Activated naive CD4-positive, alpha-beta T cell treated with Interleukin-2 at 50 U/mL for 16 hours (primary cell): ENCODE data around the gene PLP1.
A peak's percentile ranks its signal among the peaks of the same experiment; 100 is the strongest.

Source experiments
- DNase-seq: peaks from one replicate; pipeline ENCODE4 v3.0.0-alpha.2; 2020

PLP1 gene

DNA sequence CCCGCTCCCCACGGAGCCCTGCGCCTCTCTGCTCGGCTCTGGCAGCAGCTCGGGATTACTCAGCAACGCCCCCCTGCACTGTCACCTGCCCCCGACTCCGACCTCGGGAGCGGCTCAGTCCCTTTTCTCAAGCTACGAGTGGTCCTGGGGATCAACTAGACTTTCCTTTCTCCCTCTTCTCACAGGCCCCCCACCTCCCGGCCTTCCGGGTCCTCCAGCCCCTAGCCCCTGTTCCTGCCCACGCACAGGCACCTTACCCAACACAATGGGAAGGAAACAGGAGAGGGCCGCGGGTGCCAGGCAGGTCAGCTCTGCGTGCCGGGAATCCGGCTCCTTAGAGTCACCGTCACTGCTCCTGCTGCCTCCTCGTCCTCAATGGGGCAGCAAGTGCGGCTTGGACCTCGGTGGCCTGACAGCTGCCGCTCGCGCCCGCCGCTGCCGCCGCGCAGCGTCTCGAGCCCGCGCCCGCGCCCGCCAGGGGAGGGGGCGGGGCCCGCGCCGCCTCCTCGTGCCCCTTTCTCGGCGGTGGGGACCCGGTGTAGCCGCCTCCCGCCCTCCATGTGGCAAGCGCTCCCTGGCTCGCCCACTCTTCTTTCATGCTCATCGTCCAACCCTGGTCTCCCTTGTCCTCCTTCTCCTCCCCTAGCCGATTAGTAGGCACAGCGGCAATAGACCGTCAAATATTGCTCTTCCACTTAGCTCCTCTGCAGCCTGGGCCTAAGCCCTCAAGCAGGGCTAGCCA, 55.3 kb downstream of the PLP1 start, which contains the start of gene RAB9B:
TSS of gene RAB9B (minus strand) at position 455 of the 742 bp plus-strand sequence. CDS start 6,473 bp downstream, outside the sequence.
- DNase-seq = peak; percentile 65

DNA sequence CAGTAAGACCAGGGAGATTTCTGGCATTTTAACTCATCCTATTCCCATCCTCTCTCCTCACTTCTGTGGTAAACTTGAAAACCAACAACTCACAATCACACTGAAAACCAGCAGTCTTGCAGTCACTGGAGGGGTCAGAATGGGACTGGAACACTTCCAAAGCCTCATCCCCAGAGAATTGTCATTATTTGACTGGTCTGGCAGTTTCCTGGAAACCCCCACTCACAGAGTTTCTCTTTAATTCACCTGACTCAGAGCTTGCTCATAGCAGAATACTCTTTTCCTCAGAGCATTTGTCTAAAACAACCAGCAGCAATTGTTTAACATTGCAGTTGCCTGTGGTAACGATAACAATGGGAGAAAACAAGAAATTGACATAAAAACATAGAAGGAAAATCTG, 62.8 kb downstream of the PLP1 start:
- DNase-seq = no peak
